C4-2B (cell line): ENCODE data around the gene SGMS1.
"Not testable (repeated sequence)": the region's sequence is repeated elsewhere in the genome, so short reads cannot be mapped to it uniquely, and the experiment has no call there.

Experiments
- H3K27ac ChIP-seq: fragments of 450-650 bp; 2 replicates; pipeline ENCODE4 v1.5.1; 2017
- ZFX ChIP-seq: fragments of 450-650 bp; IDR thresholded peaks from 2 replicates; pipeline ENCODE4 v1.6.1; 2017
- TF ChIP-seq, protein P1 (sequence below): fragments of 450-650 bp; conservative IDR thresholded peaks from 2 replicates; pipeline ENCODE4 v1.5.1; 2017; ENCODE audit warnings: mild to moderate bottlenecking

Gene SGMS1

DNA sequence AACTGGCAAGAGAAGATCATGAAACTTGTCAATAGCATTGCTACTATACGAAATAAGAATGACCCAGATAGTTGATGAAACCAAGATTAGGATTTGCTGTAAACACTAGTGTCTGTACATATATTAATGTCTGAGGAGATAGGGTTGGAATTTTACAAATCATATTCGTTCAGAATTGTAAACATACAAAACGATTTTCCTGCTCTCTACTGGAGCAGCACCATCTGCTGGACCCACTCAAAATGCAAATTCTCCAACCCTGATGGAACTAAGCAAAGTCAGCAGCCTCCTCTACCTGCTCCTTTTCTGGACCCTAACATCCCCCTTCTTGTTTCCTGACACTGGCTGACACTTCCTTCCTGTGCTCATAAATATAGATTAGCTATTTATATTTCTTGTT, 29.4 kb upstream of the SGMS1 start:
- no peak overlapping the region for H3K27ac ChIP-seq
- no peak for TF ChIP-seq ZFX
- TF ChIP-seq, protein P1, sequence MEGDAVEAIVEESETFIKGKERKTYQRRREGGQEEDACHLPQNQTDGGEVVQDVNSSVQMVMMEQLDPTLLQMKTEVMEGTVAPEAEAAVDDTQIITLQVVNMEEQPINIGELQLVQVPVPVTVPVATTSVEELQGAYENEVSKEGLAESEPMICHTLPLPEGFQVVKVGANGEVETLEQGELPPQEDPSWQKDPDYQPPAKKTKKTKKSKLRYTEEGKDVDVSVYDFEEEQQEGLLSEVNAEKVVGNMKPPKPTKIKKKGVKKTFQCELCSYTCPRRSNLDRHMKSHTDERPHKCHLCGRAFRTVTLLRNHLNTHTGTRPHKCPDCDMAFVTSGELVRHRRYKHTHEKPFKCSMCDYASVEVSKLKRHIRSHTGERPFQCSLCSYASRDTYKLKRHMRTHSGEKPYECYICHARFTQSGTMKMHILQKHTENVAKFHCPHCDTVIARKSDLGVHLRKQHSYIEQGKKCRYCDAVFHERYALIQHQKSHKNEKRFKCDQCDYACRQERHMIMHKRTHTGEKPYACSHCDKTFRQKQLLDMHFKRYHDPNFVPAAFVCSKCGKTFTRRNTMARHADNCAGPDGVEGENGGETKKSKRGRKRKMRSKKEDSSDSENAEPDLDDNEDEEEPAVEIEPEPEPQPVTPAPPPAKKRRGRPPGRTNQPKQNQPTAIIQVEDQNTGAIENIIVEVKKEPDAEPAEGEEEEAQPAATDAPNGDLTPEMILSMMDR = peak; percentile 75

DNA sequence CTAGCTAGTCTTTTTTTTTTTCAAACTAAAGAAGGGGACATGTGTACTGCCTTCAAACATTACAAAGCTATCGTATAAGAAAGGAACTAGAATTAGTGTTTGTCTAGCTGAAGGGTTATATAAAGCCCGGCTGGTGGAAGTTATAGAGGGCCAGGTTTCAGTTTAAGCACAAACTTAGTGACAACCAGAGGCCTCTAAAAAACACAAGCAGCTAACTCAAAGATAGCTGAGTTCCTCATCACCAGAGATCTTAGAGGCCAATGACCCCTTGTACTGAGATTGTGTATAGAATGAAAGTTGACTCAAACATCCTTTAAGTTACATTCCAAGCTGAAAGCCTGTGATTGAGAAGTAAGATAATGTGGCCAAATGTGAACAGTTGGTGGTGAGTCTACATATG, 28.1 kb upstream of the SGMS1 start:
- H3K27ac ChIP-seq = no peak overlapping the region
- TF ChIP-seq ZFX = no peak
- TF ChIP-seq, protein P1 = no peak

DNA sequence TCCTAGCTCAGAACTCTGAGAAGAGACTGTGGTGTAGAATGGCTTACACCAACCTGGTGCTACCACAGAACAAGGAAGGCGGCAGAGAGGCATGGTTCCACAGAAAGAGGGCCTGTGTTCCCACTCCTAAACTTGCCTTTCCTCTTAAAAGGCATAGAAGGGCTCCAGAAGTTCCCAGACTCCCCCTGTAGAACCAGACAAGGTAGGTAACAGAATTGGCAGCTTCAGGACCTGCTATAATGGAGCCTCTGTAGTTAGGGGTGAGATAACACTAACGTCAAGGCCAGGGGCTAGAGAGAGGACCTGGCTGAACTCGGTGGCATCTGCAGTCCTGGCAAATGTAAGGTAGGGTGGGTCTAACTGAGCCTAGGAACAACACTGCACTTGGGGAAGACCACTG, 26.7 kb upstream of the SGMS1 start:
- no peak for TF ChIP-seq ZFX
- TF ChIP-seq, protein P1 = no peak
- H3K27ac ChIP-seq = no peak overlapping the region

DNA sequence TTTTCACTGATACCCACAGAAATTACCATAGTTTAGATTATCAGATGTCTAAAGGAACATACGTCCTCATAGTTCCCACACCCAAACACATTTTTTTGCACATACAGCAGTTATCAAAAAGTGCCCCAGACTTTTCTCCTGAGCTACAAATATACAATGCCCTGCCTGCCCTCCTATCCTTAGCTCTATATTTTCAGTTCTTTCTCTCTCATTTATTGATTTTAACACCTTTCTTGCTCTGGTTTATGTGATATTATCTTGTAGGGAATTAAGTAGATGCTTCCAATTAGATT, 25.1 kb upstream of the SGMS1 start:
- TF ChIP-seq, protein P1 = no peak
- no peak for TF ChIP-seq ZFX

DNA sequence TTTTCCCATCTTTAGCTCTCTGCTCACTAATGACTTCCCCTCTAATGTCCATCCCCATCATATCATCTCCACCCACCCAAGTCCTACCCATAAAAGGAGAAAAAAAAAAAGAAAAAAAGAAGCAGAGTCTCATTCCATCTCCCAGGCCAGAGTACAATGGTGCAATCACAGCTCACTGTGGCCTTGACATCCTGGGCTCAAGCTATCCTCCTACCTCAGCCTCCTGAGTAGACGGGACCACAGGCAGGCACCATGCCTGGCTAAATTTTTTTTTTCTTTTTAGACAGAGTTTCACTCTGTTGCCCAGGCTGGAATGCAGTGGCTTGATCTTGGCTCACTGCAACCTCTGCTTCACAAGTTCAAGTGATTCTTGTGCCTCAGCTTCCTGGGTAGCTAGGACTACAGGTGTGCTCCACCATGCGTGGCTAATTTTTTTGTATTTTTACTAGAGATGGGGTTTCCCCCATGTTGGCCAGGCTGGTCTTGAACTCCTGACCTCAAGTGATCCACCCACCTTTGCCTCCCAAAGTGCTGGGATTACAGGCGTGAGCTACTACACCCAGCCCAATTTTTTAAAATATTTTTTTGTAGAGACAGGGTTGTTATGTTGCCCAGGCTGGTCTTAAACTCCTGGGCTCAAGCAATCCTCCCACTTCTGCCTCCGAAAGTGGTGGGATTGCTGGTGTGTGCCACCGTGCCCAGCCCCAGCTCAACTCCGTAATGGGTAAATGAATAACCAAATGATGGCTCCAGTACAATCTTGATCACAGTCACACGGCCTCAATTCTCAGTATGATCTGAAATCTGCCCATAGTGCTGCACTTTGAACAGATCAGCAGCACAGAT, 24.6 kb upstream of the SGMS1 start:
- no peak overlapping the region for H3K27ac ChIP-seq

More for the DNA sequence above, 25.1 kb upstream of the SGMS1 start:
- no peak overlapping the region for H3K27ac ChIP-seq

DNA sequence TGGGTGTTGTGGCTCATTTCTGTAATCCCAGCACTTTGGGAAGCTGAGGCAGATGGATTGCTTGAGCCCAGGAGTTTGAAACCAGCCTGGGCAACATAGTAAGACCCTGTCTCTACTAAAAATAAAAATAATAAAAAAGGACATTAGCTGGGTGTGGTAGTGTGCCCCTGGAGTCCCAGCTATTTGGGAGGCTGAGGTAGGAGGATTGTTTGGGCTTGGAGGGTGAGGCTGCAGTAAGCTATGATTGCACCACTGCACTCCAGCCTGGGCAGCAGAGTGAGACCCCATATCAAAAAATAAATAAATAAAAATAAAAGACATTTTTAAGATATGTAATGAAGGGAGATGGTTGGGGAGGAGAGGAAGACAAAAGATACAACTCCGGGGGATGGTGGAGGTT, 23.6 kb upstream of the SGMS1 start:
- not testable (repeated sequence) for H3K27ac ChIP-seq

More for the DNA sequence above, 24.6 kb upstream of the SGMS1 start:
- no peak for TF ChIP-seq ZFX
- TF ChIP-seq, protein P1 = no peak

DNA sequence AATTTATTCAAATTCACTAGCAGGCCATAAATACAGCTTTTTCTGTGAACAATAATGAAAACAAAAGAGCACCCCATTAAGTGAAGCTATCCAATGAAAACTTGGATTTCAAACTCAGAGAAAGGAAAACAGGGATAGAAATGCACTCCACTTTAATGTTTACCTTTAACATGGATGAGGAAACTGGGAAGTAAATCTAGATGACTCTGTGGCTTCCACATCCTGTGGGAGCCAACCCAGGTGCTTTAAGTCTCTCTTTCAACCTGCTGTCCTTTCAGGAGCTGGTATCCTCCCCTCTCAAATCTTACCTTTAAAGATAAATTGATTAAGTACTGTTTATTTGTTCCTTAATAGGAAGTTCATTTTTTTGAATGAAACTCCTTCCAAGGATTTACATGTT, 21.5 kb upstream of the SGMS1 start:
- TF ChIP-seq, protein P1 = no peak
- no peak for TF ChIP-seq ZFX
- no peak overlapping the region for H3K27ac ChIP-seq

DNA sequence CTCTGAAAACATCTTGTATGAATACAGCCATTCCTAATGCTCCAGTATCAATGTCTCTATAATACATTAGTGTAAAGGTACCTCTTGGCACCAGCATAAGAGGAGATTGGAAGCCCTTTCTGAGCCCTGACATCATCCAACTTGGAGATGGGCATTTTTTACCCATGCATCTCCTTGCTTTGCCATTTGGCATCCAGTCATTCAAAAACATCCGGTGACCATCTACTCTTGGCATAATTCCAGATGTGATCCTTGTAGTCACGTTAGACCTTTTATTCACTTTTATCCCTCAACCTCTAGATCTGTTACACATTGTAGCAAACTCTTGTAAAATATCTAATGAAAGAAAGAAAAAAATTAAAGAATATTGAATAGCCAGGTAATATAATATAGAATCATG, 17.9 kb upstream of the SGMS1 start:
- no peak overlapping the region for H3K27ac ChIP-seq
- TF ChIP-seq, protein P1 = no peak
- TF ChIP-seq ZFX = no peak
